HG03108 (cell line): ENCODE results near the gene TMEM203.

Experiments used
- ATAC-seq: cut with Tn5 transposase; IDR thresholded peaks from one replicate; pipeline ENCODE4 v1.9.1; 2021; ENCODE audit warnings: moderate library complexity; ENCODE audit not compliant: unreplicated experiment

Gene TMEM203

DNA sequence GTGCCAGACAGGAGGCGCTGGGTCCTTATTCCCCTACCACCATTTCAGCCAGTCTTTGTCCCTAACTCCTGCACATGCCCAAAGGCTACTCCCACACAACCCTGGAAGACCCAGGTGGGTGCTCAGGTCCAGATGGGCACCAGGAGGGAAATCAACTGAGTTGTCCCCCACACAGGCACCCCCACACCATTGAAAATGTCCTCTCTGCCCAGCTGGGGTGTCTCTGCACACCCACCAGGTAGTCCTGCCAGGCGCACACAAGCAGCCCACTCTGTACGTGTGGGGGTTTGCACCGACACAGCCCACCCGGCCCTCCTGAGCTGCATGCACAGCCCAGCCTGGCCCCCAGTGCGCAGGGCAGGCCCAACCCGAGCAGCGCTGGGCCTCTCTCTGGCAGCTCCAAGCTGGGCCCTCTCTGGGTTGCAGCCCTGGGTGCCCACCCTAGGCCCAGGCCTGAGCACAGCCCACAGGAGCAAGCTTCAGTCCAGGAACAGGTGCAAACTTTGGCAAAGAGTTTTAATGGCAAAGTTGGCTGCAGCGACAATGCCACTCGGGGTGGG is 14.4 kb upstream of the TMEM203 start:
- ATAC-seq, result no peak

GRCh38 chr9:137218754-137219271 is 13.4 kb upstream of the TMEM203 start:
- no peak for ATAC-seq

- no peak for ATAC-seq
Observed at GRCh38 chr9:137218212-137218753, 12.8 kb upstream of the TMEM203 start.

GRCh38 chr9:137217276-137218211 is 12.1 kb upstream of the TMEM203 start:
- ATAC-seq, result no peak

DNA sequence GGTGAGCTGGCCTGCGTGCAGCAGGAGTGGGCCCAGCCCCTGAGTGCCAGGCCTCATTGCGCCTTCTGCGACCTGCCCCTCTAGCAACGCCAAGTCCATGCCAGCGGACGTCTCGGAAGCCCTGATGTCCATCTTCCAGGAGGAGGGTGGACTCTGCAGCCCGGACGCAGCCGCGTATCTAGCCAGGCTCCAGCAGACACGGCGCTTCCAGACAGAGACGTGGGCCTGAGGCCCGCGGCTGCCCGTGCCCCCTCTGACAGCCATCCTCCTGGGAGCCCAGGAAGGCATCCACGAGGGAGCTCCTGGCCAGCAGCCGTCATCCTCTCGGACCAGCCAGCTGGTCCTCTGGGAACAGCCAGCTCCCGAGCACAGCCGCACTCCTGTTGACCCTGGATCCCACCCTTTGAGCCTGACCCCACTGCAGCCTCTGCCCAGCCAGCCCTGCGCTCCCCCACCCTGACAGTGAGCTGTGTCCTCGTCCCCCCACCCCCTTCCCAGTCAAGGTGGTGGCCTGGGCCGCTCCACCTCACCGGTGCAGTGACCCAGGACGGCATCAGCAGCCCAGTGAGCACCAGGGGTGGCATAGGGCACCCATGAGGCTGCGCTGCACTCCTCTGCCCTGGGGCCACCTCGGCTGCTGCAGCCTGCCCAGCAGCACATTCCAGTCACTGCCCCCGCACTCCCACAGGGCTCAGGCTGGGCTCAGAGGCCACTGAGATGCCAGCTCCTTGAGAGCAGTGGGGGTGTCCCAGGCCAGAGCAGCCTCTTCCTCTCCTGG is 10.9 kb upstream of the TMEM203 start:
- no peak for ATAC-seq

DNA sequence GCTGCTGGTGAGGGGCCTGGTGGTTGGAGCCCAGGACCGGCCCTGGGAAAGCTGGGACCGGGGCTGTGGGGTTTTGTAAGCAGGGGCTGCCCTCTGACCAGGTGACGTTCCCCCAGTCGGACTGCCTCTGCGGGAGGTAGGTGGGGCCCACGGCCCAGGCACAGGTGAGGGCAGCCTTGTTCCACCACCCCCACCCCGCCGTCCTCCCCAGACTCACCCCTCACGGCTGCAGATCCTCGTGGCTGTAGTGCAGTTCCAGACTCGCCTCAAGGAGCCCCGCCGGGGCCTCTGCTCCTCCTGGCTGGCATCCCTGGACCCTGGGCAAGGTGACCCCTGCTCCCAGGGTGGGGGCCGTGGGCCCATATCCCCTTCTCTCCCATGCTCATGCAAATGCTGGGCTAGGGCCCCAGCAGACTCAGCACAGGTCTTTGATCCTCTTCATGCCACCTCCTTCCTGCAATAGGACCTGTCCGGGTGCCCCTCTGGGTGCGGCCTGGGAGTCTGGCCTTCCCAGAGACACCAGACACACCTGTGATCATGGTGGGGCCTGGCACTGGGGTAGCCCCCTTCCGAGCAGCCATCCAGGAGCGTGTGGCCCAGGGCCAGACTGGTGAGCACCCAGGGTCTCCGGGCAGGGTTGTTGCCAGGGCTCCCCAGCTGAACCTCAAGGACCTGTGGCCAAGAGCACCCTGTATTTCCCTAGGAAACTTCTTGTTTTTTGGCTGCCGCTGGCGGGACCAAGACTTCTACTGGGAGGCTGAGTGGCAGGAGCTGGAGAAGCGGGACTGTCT is 9.9 kb upstream of the TMEM203 start:
- ATAC-seq, result no peak

GRCh38 chr9:137214620-137215019 is 9.2 kb upstream of the TMEM203 start:
- no peak for ATAC-seq

GRCh38 chr9:137213160-137214060 is 8.0 kb upstream of the TMEM203 start:
- no peak for ATAC-seq

- no peak for ATAC-seq
Observed at GRCh38 chr9:137212520-137212919, 7.1 kb upstream of the TMEM203 start.

- ATAC-seq, result no peak
Observed at GRCh38 chr9:137211532-137211931, 6.1 kb upstream of the TMEM203 start.

DNA sequence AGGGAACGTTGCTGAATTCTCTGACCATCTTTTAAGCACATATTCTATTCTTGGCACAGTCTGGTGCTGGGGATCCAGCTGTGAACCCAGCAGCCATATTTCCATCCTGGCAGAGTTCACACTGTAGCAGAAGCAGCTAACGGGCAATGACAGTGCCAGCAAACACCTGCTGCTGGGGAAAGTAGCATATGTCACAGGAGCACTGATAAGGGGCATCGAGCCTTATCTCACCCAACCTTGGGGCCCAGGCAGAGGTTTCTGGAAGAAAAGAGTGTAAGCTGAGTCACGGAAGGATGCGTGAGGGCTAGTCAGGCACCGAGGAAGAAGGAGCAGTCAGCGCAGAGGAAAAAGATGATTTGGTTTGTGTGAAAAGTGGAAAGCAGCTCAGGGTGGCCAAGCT is 1.2 kb upstream of the TMEM203 start:
- ATAC-seq, result no peak

GRCh38 chr9:137204731-137205125 is 720 bp downstream of the TMEM203 start:
- no peak for ATAC-seq

DNA sequence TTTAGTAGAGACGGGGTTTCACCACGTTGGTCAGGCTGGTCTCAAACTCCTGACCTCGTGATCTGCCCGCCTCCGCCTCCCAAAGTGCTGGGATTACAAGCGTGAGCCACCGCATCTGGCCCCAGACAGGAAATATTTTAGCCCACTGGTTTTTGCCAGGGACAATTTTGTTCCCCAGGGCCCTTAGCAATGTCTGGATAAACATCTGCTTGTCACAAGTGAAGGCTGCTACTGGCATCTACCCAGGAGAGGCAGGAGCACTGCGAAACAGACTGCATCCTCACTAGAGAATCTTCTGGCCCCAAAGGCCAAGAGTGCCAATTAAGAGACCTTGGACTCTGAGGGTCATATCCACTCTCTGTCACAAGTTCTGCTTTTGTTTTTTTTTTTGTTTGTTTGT is 2.5 kb downstream of the TMEM203 start:
- no peak for ATAC-seq

- ATAC-seq, result no peak
Observed at GRCh38 chr9:137201205-137201868, 4.1 kb downstream of the TMEM203 start.

- peak; percentile 83 for ATAC-seq
Observed at GRCh38 chr9:137200311-137201204, 4.9 kb downstream of the TMEM203 start, which contains the start of gene TPRN. Gene TPRN, minus strand, starts transcription at chr9:137200741. Its CDS starts 30 bp downstream, at chr9:137200711.

DNA sequence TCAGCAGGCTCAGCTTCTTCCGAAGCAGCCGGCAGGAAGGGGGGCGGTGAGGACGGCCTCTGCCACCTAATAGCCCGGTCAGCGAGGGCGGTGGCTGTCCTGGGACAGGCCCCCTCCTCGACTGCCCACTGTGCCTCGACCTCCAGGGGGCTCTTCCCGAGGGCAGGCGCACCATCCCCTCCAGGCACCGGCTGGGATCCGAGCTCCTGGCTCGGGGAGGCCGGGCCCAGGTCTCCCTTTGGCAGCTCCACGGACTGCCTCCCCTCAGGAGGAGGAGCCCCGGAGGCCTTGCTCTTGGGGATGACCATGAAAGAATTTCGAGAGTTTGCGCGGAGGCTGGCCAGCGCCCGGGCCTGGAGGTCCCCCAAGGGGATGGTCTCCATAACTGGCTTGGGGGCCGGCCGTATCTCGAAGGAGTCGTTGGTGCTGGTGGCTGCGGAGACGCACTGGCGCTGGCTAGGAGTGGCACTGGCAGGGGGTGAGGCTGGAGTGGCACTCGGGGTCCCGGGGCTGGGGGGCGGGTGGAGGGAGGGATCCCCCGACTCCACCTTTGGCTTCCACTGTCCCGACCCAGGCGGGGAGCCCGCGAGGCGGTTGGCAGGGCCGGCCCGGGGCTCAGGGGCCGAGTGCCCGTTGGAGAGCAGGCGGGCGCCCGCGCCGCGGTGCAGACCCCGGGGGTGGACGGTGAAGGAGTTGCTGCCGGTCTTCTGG is 5.9 kb downstream of the TMEM203 start:
- ATAC-seq, result no peak

GRCh38 chr9:137198902-137199283 is 6.6 kb downstream of the TMEM203 start:
- ATAC-seq, result no peak
